GM12872 (cell line): ENCODE data around the gene WAPL.

Experiments used
- CTCF ChIP-seq: IDR thresholded peaks from 3 replicates; pipeline ENCODE4 v1.5.1; 2011; ENCODE audit warnings: low read depth, mild to moderate bottlenecking, low read length, moderate library complexity; ENCODE audit not compliant: insufficient read depth

Gene WAPL

GRCh38 chr10:86498598-86498997 lies 23.0 kb downstream of the WAPL start:
- no peak for TF ChIP-seq CTCF

GRCh38 chr10:86497621-86498020 lies 24.0 kb downstream of the WAPL start:
- no peak for TF ChIP-seq CTCF

GRCh38 chr10:86489960-86490612 lies 31.5 kb downstream of the WAPL start:
- TF ChIP-seq CTCF: no peak

- no peak for TF ChIP-seq CTCF
These were observed 32.4 kb downstream of the WAPL start for GRCh38 chr10:86489071-86489810.

GRCh38 chr10:86486856-86487255 lies 34.7 kb downstream of the WAPL start:
- no peak for TF ChIP-seq CTCF

- no peak for TF ChIP-seq CTCF
These were observed 37.9 kb downstream of the WAPL start for GRCh38 chr10:86483664-86484063.

GRCh38 chr10:86481761-86482160 lies 39.8 kb downstream of the WAPL start:
- no peak for TF ChIP-seq CTCF
